ENCODE measurements around the gene WDR64.

DNA sequence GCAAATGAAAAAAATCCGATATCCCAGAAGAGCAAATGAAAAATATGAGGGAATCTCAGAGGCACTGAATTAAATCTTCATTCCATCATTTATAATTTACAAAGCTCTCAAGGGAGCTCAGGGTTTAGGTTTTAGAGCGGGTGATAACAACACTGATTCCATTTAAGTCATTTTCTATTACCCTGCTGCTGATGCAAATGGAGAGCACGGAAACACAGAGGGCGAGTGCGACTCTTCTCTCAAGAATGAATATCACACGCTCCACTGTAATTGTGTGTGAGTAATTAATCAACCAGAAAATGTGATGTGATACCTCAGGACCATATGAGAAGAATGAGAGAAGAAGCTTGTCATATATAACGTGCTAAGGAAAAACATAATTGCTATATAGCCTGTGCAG, 34.7 kb upstream of the WDR64 start:
- TF ChIP-seq, protein P1, sequence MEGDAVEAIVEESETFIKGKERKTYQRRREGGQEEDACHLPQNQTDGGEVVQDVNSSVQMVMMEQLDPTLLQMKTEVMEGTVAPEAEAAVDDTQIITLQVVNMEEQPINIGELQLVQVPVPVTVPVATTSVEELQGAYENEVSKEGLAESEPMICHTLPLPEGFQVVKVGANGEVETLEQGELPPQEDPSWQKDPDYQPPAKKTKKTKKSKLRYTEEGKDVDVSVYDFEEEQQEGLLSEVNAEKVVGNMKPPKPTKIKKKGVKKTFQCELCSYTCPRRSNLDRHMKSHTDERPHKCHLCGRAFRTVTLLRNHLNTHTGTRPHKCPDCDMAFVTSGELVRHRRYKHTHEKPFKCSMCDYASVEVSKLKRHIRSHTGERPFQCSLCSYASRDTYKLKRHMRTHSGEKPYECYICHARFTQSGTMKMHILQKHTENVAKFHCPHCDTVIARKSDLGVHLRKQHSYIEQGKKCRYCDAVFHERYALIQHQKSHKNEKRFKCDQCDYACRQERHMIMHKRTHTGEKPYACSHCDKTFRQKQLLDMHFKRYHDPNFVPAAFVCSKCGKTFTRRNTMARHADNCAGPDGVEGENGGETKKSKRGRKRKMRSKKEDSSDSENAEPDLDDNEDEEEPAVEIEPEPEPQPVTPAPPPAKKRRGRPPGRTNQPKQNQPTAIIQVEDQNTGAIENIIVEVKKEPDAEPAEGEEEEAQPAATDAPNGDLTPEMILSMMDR (optimal IDR thresholded peaks at IDR 0.05 in 1 of 3, IDR thresholded peaks at IDR 0.05 in 1 of 3, conservative IDR thresholded peaks at IDR 0.05 in 1 of 3; ENCODE audit: extremely low read depth in 1 of 3, insufficient read depth in 2 of 3, low read length in 3 of 3) = no peak
- no peak for TF ChIP-seq EZH2 (IDR thresholded peaks at IDR 0.05; ENCODE audit: low read length)
